Loucy (cell line): Measurements from ENCODE around the gene NPHP4.

Experiments
- H2AFZ ChIP-seq: fragments of 200-600 bp; sonication (generic); 2 replicates; pipeline ENCODE4 v1.6.0; 2016; ENCODE audit warnings: antibody characterized with exemption, mild to moderate bottlenecking, low read length, moderate library complexity
- H3F3A ChIP-seq: fragments of 200-600 bp; 2 replicates; pipeline ENCODE4 v1.6.0; 2016; ENCODE audit warnings: antibody characterized with exemption, low read depth, mild to moderate bottlenecking
- H3K27me3 ChIP-seq: fragments of 200-600 bp; sonication (generic); 2 replicates; pipeline ENCODE4 v1.6.1; 2014; ENCODE audit warnings: low read length, mild to moderate bottlenecking; ENCODE audit not compliant: insufficient read depth, poor library complexity, severe bottlenecking
- H3K36me3 ChIP-seq: fragments of 200-600 bp; sonication (generic); 2 replicates; pipeline ENCODE4 v1.6.1; 2016; ENCODE audit warnings: low read length; ENCODE audit not compliant: insufficient read depth
- H3K4me1 ChIP-seq: fragments of 200-600 bp; sonication (generic); 2 replicates; pipeline ENCODE4 v1.5.1; 2014; ENCODE audit warnings: low read length, mild to moderate bottlenecking; ENCODE audit not compliant: insufficient read depth, poor library complexity, severe bottlenecking
- H3K4me2 ChIP-seq: fragments of 200-600 bp; sonication (generic); 2 replicates; pipeline ENCODE4 v1.6.0; 2014; ENCODE audit warnings: antibody characterized with exemption, low read length, low read depth, mild to moderate bottlenecking; ENCODE audit not compliant: poor library complexity, severe bottlenecking
- H3K4me3 ChIP-seq: fragments of 200-600 bp; sonication (generic); 2 replicates; pipeline ENCODE4 v1.5.1; 2014; ENCODE audit warnings: low read length, mild to moderate bottlenecking, mixed read lengths; ENCODE audit not compliant: poor library complexity, severe bottlenecking
- H3K79me2 ChIP-seq: fragments of 200-600 bp; sonication (generic); 2 replicates; pipeline ENCODE4 v1.6.1; 2014; ENCODE audit warnings: low read length; ENCODE audit not compliant: insufficient read depth
- H3K9ac ChIP-seq: fragments of 200-600 bp; sonication (generic); 2 replicates; pipeline ENCODE4 v1.6.0; 2014; ENCODE audit warnings: mild to moderate bottlenecking, low read depth, low read length, moderate library complexity; ENCODE audit not compliant: poor library complexity, severe bottlenecking
- H3K9me2 ChIP-seq: fragments of 200-600 bp; sonication (generic); replicated peaks from 2 replicates; pipeline ENCODE4 v1.6.1; 2016; ENCODE audit warnings: low read depth, low read length, mixed read lengths
- H3K9me3 ChIP-seq: fragments of 200-600 bp; sonication (generic); 2 replicates; pipeline ENCODE4 v1.6.1; 2014; ENCODE audit warnings: mild to moderate bottlenecking, antibody characterized with exemption, low read length, low read depth; ENCODE audit not compliant: insufficient read depth
- H4K20me1 ChIP-seq: fragments of 200-600 bp; sonication (generic); 2 replicates; pipeline ENCODE4 v1.6.0; 2014; ENCODE audit warnings: antibody characterized with exemption, low read length, mild to moderate bottlenecking; ENCODE audit not compliant: insufficient read depth, poor library complexity, severe bottlenecking
- EZH2phosphoT487 ChIP-seq: fragments of 200-600 bp; IDR thresholded peaks from 2 replicates; pipeline ENCODE4 v1.6.1; 2018; ENCODE audit warnings: antibody characterized with exemption, mild to moderate bottlenecking, moderate library complexity, borderline replicate concordance
- TF ChIP-seq, protein P1 (sequence below): fragments of 200-600 bp; sonication (generic); conservative IDR thresholded peaks from 2 replicates; pipeline ENCODE4 v1.5.1; 2014; ENCODE audit warnings: mild to moderate bottlenecking, antibody characterized with exemption, low read length

NPHP4 gene

DNA sequence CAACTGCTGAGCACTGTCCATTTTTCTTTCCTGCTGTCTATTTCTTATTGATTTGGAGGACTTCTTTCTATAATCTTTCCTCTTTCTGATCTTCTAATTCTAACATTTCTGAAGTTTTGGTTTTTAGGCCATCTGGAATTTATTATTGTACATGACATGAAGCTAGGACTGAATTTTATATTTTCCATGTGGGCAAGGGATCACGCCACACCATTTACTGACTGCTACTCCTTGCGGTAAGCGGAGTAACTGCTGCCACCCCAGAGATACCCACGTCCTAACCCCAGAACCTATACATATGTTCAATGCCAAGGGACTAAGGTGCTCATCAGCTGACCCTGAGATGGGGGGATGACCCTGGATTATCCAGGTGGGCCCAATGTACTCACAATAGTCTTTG, 70.6 kb downstream of the NPHP4 start:
- H2AFZ ChIP-seq = no peak overlapping the region
- no peaks in the 10 kb centered on the region for H3F3A ChIP-seq
- no peaks in the 10 kb centered on the region for H3K4me1 ChIP-seq
- no peaks in the 10 kb centered on the region for H3K27me3 ChIP-seq
- H3K79me2 ChIP-seq = no peaks in the 10 kb centered on the region
- peaks cover 1% of the 10 kb centered on the region; the same call in 1 of the 2 replicates for H3K36me3 ChIP-seq
- TF ChIP-seq, protein P1, sequence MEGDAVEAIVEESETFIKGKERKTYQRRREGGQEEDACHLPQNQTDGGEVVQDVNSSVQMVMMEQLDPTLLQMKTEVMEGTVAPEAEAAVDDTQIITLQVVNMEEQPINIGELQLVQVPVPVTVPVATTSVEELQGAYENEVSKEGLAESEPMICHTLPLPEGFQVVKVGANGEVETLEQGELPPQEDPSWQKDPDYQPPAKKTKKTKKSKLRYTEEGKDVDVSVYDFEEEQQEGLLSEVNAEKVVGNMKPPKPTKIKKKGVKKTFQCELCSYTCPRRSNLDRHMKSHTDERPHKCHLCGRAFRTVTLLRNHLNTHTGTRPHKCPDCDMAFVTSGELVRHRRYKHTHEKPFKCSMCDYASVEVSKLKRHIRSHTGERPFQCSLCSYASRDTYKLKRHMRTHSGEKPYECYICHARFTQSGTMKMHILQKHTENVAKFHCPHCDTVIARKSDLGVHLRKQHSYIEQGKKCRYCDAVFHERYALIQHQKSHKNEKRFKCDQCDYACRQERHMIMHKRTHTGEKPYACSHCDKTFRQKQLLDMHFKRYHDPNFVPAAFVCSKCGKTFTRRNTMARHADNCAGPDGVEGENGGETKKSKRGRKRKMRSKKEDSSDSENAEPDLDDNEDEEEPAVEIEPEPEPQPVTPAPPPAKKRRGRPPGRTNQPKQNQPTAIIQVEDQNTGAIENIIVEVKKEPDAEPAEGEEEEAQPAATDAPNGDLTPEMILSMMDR = no peak
- no peak for TF ChIP-seq EZH2phosphoT487
- no peaks in the 10 kb centered on the region for H3K9me2 ChIP-seq
- H3K9ac ChIP-seq = no peak overlapping the region
- H3K4me2 ChIP-seq = no peak overlapping the region
- H4K20me1 ChIP-seq = no peaks in the 10 kb centered on the region
- no peak overlapping the region for H3K4me3 ChIP-seq
- no peaks in the 10 kb centered on the region for H3K9me3 ChIP-seq

DNA sequence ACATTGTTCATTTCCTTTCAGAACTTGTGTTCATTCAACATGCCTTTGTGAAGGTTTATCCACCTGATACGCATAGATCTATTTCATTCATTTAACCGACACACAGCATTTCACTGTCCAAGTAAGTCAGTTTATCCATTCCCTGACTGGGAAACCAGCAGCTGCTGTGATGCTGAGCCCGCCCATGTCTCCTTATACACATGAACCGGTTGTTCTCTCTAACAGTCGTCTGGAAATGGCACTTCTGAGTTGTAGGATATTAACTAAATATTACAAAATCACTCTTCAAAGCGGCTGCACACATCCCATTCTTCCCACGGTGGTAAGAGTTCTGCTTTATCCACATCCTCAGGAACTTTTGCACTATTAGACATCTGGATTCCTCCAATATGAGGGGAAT, 71.1 kb downstream of the NPHP4 start:
- H3F3A ChIP-seq = no peaks in the 10 kb centered on the region
- no peak overlapping the region for H3K9ac ChIP-seq
- H3K9me3 ChIP-seq = no peaks in the 10 kb centered on the region
- H3K9me2 ChIP-seq = no peaks in the 10 kb centered on the region
- no peaks in the 10 kb centered on the region for H3K4me1 ChIP-seq
- H3K4me2 ChIP-seq = no peak overlapping the region
- no peak overlapping the region for H2AFZ ChIP-seq
- no peak for TF ChIP-seq EZH2phosphoT487
- TF ChIP-seq, protein P1 = no peak
- no peaks in the 10 kb centered on the region; the same call in 1 of the 2 replicates for H3K36me3 ChIP-seq
- no peaks in the 10 kb centered on the region for H3K27me3 ChIP-seq
- no peak overlapping the region for H3K4me3 ChIP-seq
- no peaks in the 10 kb centered on the region for H4K20me1 ChIP-seq
- no peaks in the 10 kb centered on the region for H3K79me2 ChIP-seq

DNA sequence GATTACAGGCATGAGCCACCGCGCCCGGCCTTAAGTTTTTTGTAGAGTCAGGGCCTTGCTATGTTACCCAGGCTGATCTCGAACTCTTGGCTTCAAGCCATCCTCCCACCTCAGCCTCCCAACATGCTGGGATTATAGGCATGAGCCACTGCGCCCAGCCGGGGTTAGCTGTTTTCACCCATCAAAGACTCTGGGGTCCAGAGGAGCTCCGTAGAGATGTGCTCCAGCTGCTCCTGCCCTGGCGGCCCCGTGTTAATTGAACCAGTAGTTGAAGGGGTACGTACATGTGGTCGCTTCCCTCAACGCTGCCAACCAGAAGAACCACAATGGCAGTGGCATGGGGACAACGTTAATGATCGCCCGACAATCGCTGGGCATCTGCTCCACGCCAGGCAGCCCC, 72.0 kb downstream of the NPHP4 start:
- Histone ChIP-seq H3K9ac (no peak overlapping the region), H3F3A (no peaks in the 10 kb centered on the region), H4K20me1 (no peaks in the 10 kb centered on the region), H3K27me3 (no peaks in the 10 kb centered on the region), H3K4me2 (no peak overlapping the region), H3K79me2 (no peaks in the 10 kb centered on the region), H3K9me3 (no peaks in the 10 kb centered on the region), H3K4me3 (no peak overlapping the region), H3K36me3 (no peaks in the 10 kb centered on the region; the same call in 1 of the 2 replicates), H3K4me1 (no peaks in the 10 kb centered on the region), H2AFZ (no peak overlapping the region), H3K9me2 (no peaks in the 10 kb centered on the region)
- no peak for TF ChIP-seq EZH2phosphoT487
- TF ChIP-seq, protein P1 = no peak
